NB4 (cell line): ENCODE results near the gene KDM4C.

Experiments used
- CTCF ChIP-seq: IDR thresholded peaks from one replicate; pipeline ENCODE4 v1.5.1; 2012; ENCODE audit warnings: low read depth, low read length
- MAX ChIP-seq: IDR thresholded peaks from 2 replicates; pipeline ENCODE4 v1.6.1; 2011; ENCODE audit warnings: low read depth, low read length
- MYC ChIP-seq: IDR thresholded peaks from 2 replicates; pipeline ENCODE4 v1.6.1; 2011; ENCODE audit warnings: low read depth, low read length

GRCh38 chr9:7223981-7224380 is 466.2 kb downstream of the KDM4C start:
- TF ChIP-seq MAX (no peak), CTCF (no peak), MYC (no peak)
